Activated CD8-positive, alpha-beta memory T cell treated with anti-CD3 and anti-CD28 coated beads for 1 hour (primary cell): ENCODE results near the gene APBA1.

Experiments used
- DNase-seq, 2 donors: peaks; one replicate each; pipeline ENCODE4 v3.0.0-alpha.2; 2020; ENCODE audit warnings: low read depth in 1 of 2; ENCODE audit errors: extremely low read depth in 1 of 2

Gene APBA1

DNA sequence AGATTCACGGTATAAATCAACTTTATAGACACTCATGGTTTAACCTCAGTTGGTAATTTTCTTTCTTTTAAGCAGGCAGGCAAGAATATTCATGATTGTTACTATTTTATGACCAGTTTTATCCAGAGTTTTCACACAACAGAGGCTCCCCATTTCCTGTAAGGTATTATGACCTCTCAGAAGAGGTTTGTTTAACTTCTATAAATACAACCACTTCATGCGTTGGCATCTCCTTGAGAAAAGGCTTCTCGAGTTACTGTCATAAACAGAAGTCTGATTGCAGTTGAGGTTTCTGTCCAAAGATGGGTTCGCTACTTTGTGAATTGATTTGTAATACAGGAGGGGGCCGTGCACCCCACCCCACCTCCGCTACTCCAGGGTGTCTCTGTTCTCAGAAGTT lies 291.9 kb downstream of the APBA1 start:
- no peak for DNase-seq

DNA sequence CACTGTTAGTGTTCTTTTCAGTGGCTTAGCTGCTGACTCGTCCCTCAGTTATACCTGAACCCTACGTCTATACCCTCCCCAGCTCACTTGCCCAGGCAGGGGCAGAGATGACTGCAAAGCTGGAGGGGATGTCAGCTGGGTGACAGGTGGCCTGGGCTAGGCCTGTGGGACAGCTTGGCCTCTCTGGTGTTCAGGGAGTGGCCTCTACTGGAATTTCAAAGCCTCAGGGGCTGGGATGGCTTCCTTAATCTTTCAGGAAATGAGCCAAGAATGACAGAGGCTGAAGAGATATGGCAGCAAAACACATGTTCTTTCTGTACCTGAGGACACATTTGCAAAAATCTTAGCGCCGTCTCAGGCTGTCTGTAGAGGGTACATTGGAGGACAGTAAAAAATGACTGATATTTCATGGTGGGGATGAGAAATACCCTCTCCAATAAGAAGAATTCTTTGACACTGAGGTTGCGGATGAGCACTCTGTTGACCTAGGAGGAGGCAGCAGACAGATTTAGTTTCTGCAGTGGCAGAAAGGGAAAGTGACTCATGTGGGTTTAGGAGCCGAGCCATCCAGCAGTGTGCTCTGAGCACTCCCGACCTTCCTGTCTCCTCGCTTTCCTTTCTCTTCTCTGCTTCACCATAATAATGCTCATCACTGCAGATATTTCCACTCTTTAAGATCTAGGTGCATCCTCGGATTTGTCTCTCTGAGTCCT lies 292.7 kb downstream of the APBA1 start:
- DNase-seq, result no peak

DNA sequence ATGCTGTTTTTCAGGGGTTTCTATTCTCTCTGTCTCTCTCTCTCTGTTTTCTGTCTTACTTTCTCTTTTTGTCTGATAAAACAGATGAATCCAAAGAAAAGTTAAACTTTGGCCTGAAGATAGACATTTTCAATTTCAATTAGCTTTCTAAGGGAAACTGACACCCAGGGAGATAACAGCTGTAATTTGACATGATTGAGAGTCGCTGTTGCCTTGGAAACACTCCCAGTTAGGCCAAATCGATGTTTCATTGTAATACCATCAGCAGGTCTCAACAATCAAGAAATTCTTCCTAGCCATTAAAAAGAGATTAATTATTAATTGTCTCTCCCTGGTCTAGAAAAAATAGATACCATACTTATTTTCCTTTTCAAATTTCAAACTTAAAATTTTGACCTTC lies 294.2 kb downstream of the APBA1 start:
- no peak for DNase-seq
